GM18519 (cell line): Measurements from ENCODE around the gene SUCO.
A peak's percentile ranks its signal among the peaks of the same experiment; 100 is the strongest.
"Not testable (repeated sequence)": the region's sequence is repeated elsewhere in the genome, so short reads cannot be mapped to it uniquely, and the experiment has no call there.

Experiments used
- ATAC-seq: cut with Tn5 transposase; IDR thresholded peaks from one replicate; pipeline ENCODE4 v1.9.1; 2021; ENCODE audit warnings: mild to moderate bottlenecking, moderate library complexity; ENCODE audit not compliant: unreplicated experiment, low FRiP score

SUCO gene

GRCh38 chr1:172532700-172533512, at the start of gene SUCO:
Gene SUCO, plus strand, starts transcription at chr1:172533150. Its CDS starts 286 bp downstream, at chr1:172533436.
- peak; percentile 73 for ATAC-seq

GRCh38 chr1:172483448-172483847, 49.5 kb upstream of the SUCO start:
- no peak for ATAC-seq

- ATAC-seq: no peak
Measured at GRCh38 chr1:172484252-172484651, 48.7 kb upstream of the SUCO start.

- no peak for ATAC-seq
Measured at GRCh38 chr1:172485626-172486025, 47.3 kb upstream of the SUCO start.

GRCh38 chr1:172486805-172487454, 46.0 kb upstream of the SUCO start:
- no peak for ATAC-seq

GRCh38 chr1:172487550-172487949, 45.4 kb upstream of the SUCO start:
- no peak for ATAC-seq

GRCh38 chr1:172488393-172488792, 44.6 kb upstream of the SUCO start:
- no peak for ATAC-seq

- ATAC-seq: no peak
Measured at GRCh38 chr1:172489847-172490246, 43.1 kb upstream of the SUCO start.

- no peak for ATAC-seq
Measured at GRCh38 chr1:172492421-172492820, 40.5 kb upstream of the SUCO start.

- no peak for ATAC-seq
Measured at GRCh38 chr1:172494166-172494565, 38.8 kb upstream of the SUCO start.

GRCh38 chr1:172496127-172496526, 36.8 kb upstream of the SUCO start:
- not testable (repeated sequence) for ATAC-seq

- no peak for ATAC-seq
Measured at GRCh38 chr1:172496678-172497077, 36.3 kb upstream of the SUCO start.

GRCh38 chr1:172497230-172497629, 35.7 kb upstream of the SUCO start:
- ATAC-seq: no peak

GRCh38 chr1:172498857-172499256, 34.1 kb upstream of the SUCO start:
- ATAC-seq: no peak

- no peak for ATAC-seq
Measured at GRCh38 chr1:172499636-172500141, 33.3 kb upstream of the SUCO start.

GRCh38 chr1:172500207-172500606, 32.7 kb upstream of the SUCO start:
- no peak for ATAC-seq

GRCh38 chr1:172507741-172508140, 25.2 kb upstream of the SUCO start:
- no peak for ATAC-seq

GRCh38 chr1:172510479-172510878, 22.5 kb upstream of the SUCO start:
- no peak for ATAC-seq

GRCh38 chr1:172512591-172512990, 20.4 kb upstream of the SUCO start:
- no peak for ATAC-seq

GRCh38 chr1:172513479-172513878, 19.5 kb upstream of the SUCO start:
- no peak for ATAC-seq

- ATAC-seq: no peak
Measured at GRCh38 chr1:172514108-172514507, 18.8 kb upstream of the SUCO start.

GRCh38 chr1:172515436-172515835, 17.5 kb upstream of the SUCO start:
- ATAC-seq: no peak
